OCI-LY3 (cell line): ENCODE measurements around the gene TRPV4.

Experiments
- CTCF ChIP-seq: fragments of 200-600, 300-600 bp; sonication (generic); IDR thresholded peaks from 2 replicates; pipeline ENCODE4 v1.5.1; 2014; ENCODE audit warnings: antibody characterized with exemption, low read length, low read depth
- EZH2phosphoT487 ChIP-seq: fragments of 200-600 bp; shearing (Covaris generic); IDR thresholded peaks from 2 replicates; pipeline ENCODE4 v1.6.1; 2018; ENCODE audit warnings: antibody characterized with exemption, mixed run types, low read depth

- TF ChIP-seq CTCF (no peak), EZH2phosphoT487 (no peak)
Observed at GRCh38 chr12:109827080-109827479, 6.1 kb downstream of the TRPV4 start.
